ENCODE results near the gene RNF208.

GRCh38 chr9:137205126-137206069 is 16.6 kb downstream of the RNF208 start, which contains the start of the genes NDOR1 and TMEM203:
- TF ChIP-seq POLR2A (IDR thresholded peaks at IDR 0.05; ENCODE audit: low read depth), result peak; percentile 45
- TF ChIP-seq CTCF (IDR thresholded peaks at IDR 0.05), result peak in 1 of 3 experiments; percentile 13
- peak; percentile 94 to 97 for TF ChIP-seq POLR2AphosphoS5 (IDR thresholded peaks at IDR 0.05)
- TF ChIP-seq EP300 (IDR thresholded peaks at IDR 0.05), result no peak

Measured in esophagus muscularis mucosa (tissue), 4 donors.